Endothelial cell of umbilical vein (primary cell): ENCODE data around the gene TMEM108.

Experiments
- EZH2 ChIP-seq: IDR thresholded peaks from 2 replicates; pipeline ENCODE4 v1.6.1; 2012; ENCODE audit warnings: borderline replicate concordance, low read depth, mild to moderate bottlenecking, moderate library complexity, low read length, inconsistent platforms; ENCODE audit not compliant: severe bottlenecking
- POLR2A ChIP-seq: IDR thresholded peaks from 2 replicates; pipeline ENCODE4 v1.6.1; 2012; ENCODE audit warnings: low read depth, mild to moderate bottlenecking, control low read depth, low read length
- POLR2AphosphoS5 ChIP-seq: IDR thresholded peaks from 2 replicates; pipeline ENCODE4 v1.6.1; 2012; ENCODE audit warnings: low read depth, mild to moderate bottlenecking, control low read depth, low read length, moderate library complexity; ENCODE audit not compliant: insufficient read depth
- TF ChIP-seq, protein P1 (sequence below), 2 donors: IDR thresholded peaks; 1 replicate in 1 of 2; 2 replicates in 1 of 2; pipeline ENCODE4 v1.5.1; 2011; ENCODE audit warnings: low read length in 2 of 2, mild to moderate bottlenecking in 2 of 2, moderate library complexity in 2 of 2, control low read depth in 1 of 2, inconsistent platforms in 1 of 2, low read depth in 1 of 2; ENCODE audit not compliant: insufficient read depth in 1 of 2; ENCODE audit errors: extremely low read depth in 1 of 2
- TF ChIP-seq, protein P2 (sequence below): IDR thresholded peaks from 2 replicates; pipeline ENCODE4 v1.6.1; 2011; ENCODE audit not compliant: insufficient read depth, insufficient read length

DNA sequence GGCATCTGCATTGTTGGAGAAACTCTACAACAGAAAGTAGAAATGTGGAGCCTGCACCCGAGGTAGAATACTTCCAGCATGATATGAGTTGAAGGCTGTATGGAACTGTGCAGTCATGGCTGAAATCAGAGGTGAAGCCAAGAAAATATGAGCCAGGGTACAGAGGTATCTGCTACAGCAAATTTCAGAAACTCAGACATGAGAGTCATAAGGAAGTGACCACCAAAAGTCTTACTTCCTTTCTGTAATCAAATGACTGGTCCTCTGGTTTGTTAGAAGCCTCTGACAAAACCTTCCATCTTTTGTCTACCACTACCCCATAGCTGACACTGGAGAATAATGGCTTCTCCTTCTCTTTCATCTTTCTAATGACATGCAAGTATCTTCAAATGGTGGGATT lies 159.4 kb downstream of the TMEM108 start:
- TF ChIP-seq, protein P1, sequence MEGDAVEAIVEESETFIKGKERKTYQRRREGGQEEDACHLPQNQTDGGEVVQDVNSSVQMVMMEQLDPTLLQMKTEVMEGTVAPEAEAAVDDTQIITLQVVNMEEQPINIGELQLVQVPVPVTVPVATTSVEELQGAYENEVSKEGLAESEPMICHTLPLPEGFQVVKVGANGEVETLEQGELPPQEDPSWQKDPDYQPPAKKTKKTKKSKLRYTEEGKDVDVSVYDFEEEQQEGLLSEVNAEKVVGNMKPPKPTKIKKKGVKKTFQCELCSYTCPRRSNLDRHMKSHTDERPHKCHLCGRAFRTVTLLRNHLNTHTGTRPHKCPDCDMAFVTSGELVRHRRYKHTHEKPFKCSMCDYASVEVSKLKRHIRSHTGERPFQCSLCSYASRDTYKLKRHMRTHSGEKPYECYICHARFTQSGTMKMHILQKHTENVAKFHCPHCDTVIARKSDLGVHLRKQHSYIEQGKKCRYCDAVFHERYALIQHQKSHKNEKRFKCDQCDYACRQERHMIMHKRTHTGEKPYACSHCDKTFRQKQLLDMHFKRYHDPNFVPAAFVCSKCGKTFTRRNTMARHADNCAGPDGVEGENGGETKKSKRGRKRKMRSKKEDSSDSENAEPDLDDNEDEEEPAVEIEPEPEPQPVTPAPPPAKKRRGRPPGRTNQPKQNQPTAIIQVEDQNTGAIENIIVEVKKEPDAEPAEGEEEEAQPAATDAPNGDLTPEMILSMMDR (IDR thresholded peaks at IDR 0.05; ENCODE audit: extremely low read depth in 1 of 2, insufficient read depth in 1 of 2, low read depth in 1 of 2, low read length in 2 of 2) = no peak
- TF ChIP-seq, protein P2, sequence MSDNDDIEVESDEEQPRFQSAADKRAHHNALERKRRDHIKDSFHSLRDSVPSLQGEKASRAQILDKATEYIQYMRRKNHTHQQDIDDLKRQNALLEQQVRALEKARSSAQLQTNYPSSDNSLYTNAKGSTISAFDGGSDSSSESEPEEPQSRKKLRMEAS = no peak
- no peak for TF ChIP-seq POLR2A
- TF ChIP-seq EZH2 = no peak
- TF ChIP-seq POLR2AphosphoS5 = no peak
